HS-27A (cell line): ENCODE measurements around the gene PTPRT.

Source experiments
- DNase-seq: peaks from one replicate; pipeline ENCODE4 v3.0.0-alpha.2; 2012; ENCODE audit warnings: low read depth, missing footprints

Gene PTPRT

GRCh38 chr20:42461965-42462593, 727.6 kb downstream of the PTPRT start:
- DNase-seq: no peak

DNA sequence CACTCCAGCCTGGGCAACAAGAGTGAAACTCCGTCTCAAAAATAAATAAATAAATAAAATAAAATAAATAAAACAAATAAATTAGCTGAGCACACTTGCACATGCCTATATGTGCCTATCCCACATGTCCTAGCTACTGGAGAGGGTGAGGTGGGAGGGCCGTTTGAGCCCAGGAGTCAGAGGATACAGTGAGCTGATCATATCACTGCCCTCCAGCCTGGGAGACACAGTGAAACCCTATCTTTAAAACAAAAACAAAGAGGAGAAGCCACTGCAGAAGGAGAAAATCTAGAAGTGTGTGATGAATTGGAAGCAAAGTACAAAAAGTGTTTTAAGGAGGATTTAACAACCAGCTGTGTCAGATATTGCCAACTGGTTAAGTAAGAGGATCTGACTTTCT, 728.4 kb downstream of the PTPRT start:
- DNase-seq: no peak

DNA sequence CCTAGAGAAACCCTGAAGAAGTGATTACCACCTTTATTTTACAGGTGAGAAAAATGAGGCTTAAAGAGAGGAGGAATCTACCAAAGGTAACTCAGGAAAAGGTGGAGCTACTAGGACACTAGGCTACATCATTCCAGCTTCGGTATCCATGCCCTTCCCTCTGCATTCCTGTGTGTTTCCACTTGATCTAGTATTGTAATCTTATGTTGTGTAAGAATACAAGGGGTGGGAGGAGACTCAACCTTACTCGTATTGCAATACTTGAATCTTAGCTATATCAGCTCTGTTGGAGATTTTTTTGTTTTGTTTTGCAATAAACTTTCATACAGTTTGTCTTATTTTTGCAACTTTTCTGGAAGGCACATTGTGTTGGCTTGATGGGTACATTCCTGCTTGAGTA, 742.4 kb downstream of the PTPRT start:
- no peak for DNase-seq

DNA sequence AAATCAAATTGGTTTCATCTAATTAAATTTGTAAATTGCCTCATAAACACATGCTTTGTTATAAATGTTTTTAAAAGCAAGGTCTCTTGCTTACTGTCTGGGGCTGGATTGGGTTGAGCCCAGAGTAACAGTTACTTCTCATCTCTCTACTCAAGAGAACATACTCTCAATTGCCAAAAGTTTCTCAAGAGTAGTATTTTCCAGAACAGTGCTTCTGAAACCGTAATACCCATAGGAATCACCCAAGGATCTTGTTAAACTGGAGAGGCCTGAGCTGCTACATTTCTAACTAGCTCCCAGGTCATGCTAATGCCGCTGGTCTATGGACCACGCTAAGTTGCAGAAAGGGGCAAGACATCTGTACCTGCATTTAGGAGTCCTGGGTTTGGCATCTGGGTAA, 744.9 kb downstream of the PTPRT start:
- no peak for DNase-seq

- no peak for DNase-seq
Measured at GRCh38 chr20:42443200-42443599, 746.5 kb downstream of the PTPRT start.

- no peak for DNase-seq
Measured at GRCh38 chr20:42442716-42443115, 747.0 kb downstream of the PTPRT start.

DNA sequence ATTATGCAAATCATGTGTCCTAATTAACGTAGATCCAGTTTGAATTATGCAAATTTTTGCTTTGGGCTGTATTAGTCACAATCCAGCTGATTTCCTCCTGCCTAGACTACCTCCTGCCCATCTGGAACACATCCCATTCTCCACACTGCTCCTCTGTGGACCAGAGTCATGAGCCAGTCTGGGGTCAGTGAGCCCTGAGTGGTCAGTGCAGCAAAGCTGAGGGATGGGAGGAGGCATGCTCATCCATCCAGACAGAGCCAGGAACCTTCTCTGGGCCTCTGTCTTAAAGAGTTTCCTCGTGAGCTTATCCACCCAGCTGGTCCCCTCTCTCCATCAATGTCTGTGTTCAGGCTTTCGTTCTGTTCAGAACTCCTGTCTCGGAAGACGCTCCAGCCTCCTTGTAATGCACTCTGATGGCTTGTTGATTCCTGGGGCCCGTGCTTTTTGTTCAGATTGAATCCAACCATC, 747.8 kb downstream of the PTPRT start:
- no peak for DNase-seq

DNA sequence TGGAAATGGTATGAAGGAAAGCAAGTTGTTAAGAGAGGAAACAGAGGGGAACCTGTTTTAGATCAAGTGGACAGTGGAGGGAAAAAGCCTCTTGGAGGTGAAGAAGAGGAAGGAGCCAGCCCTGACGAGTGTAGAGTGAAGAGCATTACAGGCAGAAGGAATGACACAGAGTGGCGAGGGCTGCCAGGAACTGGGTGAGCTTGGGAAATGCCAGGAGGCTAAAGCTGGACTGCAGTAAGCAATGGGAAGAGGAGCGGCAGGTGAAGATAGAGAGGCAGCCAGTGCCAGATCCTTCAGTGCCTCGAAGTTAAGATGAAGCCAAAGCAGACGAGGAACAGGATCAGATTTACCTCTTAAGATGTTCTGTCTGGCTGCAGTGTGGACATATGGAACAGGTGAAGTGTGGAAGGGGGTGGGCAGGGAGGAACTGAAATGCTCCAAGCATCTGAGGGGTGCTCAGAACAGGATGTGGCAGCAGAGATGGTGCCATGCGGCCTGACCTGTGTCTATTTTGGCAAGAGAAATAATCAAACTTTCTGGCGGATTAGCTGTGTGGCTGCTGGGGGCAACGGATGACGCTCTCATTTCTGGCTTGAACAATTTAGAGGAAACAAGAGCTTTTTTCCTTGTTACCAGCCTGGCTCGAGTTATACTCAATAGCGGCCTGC, 748.4 kb downstream of the PTPRT start:
- DNase-seq: no peak

DNA sequence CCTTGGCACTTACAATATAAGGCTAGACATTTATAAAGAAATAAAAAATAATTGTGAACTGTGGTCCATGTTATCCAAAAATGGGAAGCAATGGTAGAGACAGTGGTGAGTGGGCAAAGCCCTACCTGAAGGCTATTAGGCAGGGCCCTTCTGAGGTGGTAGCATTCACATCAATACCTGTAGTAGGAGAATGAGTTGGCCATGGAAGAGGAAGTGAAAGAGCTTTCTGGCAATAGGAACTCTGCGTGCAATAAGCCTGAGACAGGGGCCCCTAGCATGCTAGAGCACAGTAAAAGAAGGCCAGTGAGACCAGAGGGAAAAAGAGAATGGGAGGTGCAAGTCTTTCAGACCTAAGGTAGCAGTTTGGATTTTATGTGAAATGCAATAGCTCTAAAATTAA, 754.5 kb downstream of the PTPRT start:
- DNase-seq: no peak

DNA sequence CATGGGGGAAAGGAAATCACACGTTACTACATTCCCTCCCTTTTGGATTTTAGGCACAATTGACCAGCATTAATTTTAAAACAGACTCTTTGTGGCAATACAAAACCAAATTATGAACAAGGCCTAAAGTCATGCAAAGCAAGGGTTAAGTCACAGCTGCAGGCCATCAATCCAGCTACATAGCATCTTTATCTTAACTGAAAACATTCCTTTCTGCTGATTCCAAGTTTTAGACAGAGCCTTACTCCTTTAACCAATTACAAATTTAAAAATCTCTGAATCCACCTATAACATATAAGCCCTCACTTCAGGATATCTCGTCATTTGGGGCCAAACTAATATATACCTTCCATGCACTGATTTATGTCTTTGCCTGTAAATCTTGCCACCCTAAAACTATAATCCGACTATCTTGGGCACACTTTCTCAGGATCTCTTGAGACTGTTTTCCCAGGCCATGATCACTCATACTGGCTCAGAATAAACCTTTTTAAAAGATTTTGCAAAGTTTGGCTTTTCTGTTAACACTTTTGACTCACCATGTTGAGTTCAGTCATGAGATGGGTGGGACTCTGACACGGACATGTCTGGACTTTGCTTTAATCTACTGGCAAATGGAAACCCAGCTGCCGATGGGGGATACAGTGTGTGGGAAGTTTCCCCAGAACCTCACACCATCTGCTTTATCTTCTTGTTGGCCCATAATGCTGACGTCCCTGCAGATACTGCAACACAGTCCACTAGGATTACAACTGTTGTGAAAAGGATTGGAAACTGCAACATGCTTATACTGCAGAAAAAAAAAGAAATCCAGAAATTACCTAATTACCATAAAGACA, 757.0 kb downstream of the PTPRT start:
- DNase-seq: no peak

DNA sequence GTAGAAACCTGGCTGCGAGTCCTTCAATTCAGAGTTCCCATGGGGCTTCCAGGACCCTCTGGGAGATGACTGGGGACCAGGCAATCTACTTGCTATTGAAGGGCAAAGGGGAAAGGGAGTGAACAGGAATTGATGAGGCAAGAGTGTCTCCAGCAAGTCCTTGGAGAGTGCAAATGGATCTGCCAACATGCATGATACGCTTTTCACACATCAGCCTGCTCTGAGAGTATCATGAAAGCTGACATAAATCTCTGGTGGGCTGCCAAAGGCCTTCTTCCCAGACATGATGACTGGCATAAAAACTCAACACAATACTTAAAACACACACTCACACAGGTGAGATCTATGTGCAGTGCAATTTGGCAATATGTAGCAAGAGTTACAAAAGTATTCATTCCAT, 759.1 kb downstream of the PTPRT start:
- DNase-seq: no peak

DNA sequence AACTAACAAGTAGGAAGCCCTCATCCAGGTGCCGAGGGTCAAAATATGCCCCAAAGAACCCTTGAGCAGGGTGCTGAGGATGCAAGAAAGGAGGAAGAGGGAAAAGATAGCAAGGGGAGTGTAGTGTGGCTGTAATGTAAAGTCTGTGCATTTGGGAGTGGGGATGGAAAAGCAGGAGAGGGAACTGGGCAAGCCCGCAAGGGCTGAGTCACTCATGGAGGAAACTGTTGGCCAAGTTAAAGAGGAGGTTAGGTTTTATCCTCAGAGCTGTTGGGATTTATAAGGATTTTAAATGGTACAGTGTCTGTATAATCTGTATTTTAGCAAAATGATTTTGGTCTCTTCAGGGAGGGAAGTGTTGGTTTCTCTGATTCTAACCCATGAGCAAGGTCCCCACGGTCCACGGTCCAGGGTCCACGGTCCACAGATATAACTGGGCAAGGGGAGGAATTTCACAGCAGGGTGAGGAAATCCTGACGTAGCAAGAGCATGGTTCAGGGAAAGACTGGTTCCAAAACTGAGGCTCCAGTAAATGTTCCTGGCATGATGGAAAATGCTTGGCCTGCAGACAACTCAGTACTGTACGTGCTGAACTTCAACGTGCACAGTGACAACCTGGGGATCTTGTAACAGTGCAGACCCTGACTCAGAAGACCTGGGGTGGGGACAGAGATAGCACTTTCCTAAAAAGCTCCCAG, 759.8 kb downstream of the PTPRT start:
- DNase-seq: no peak

- DNase-seq: no peak
Measured at GRCh38 chr20:42419814-42420532, 769.7 kb downstream of the PTPRT start.

GRCh38 chr20:42406826-42407225, 782.9 kb downstream of the PTPRT start:
- no peak for DNase-seq

- DNase-seq: no peak
Measured at GRCh38 chr20:42402455-42402854, 787.3 kb downstream of the PTPRT start.

DNA sequence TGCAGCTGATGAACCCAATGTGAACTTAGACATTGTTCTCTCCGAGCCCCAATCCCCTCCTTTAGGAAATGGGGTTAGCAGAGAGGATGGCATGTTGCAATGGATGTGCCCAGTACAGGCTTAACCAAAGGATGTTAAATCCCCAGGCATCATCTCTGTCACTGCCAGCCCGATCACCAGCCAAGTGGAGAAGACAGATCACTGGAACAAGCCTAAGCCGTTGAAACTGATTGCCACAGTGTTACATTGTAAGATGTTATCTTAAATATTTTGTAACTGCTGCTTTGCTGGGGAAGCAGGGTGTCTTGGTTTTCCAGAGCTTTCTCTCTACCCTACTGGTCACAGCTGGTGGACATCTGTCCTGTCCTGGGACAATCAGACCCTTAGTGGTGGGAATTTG, 788.1 kb downstream of the PTPRT start:
- DNase-seq: no peak

DNA sequence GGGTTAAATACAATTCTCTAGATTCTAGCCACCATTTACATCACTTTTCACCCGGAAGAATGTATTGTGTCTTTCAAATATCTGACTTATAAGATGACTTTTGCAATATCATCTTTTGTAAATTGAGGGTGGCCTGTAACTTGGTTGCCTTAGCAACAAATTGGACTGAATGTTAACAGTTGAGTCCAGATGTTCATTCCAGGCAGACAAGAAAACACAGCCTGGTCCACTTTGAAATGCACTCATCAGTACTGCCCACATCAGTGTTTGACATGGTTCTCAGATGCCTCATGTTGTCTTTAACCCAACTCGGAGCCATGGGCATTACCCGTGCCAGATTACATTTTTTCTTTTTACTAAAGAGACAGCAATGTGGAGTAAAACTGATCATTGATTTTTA, 789.9 kb downstream of the PTPRT start:
- DNase-seq: no peak

DNA sequence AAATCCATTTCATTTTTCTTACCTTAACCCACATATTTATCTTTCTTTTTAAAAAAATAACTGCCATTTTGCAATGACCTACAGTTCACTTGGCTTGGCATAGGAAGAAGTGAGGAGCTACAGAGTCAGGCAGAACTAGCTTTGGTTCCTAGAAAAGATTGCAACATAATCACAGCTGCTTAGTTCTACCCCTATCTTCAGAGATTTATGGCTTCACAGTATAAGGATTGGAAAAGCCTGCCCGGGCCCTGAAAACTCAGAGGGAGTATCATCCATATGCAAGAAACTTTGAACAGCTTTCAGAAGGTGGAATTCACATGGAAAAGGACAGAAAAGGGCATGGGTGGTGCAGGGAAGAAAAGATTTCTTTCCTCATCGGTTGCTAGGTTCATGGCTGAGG, 797.3 kb downstream of the PTPRT start:
- no peak for DNase-seq

GRCh38 chr20:42391807-42392206, 797.9 kb downstream of the PTPRT start:
- no peak for DNase-seq

DNA sequence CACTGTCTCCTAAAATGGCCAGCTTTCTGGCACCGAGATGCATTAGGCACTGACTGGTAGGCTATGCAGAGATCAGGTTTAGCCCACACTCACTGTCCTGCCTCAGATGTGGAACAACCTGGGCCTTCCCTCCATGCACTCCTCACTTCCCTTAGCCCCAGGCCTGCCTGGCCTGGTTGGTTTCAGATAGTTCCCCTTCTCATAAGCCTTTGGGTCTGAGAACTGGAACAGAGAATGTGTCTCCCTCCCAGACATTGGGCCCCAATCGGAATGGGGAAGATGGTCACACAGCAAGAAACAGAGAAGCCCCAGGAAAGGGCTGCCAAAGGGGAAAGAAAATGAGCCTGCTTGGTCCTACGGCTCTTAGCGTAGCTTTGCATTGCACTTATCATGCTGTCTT, 809.4 kb downstream of the PTPRT start:
- no peak for DNase-seq

- DNase-seq: no peak
Measured at GRCh38 chr20:42379385-42379784, 810.3 kb downstream of the PTPRT start.

GRCh38 chr20:42378826-42379225, 810.9 kb downstream of the PTPRT start:
- DNase-seq: no peak
